Measurements from ENCODE around the gene PON2. TPM values are rescaled to one million over a fixed set of nuclear protein-coding genes. Genes with fewer than 3 reads are reported as not detected.

The PON2 gene
- total RNA-seq, 2 experiments from 2014 or later = 2.9 to 4.7 TPM

Other genes with a start within 250 kb of the PON2 start
- not detected for gene PON1, start 110.5 kb downstream of the PON2 start, total RNA-seq
- gene PON3, start 38.7 kb downstream of the PON2 start, total RNA-seq = not detected
- not detected for gene ASB4, start 50.9 kb upstream of the PON2 start, total RNA-seq
- gene PDK4, start 161.5 kb upstream of the PON2 start, total RNA-seq = not detected